ENCODE measurements around the gene PBRM1.
A peak's percentile ranks its signal among the peaks of the same experiment; 100 is the strongest.

PBRM1 gene

GRCh38 chr3:52574056-52574965 is 111.4 kb downstream of the PBRM1 start:
- H3K4me3 ChIP-seq (ENCODE audit: low read depth, low read length), result no peak overlapping the region

GRCh38 chr3:52572221-52572620 is 113.5 kb downstream of the PBRM1 start:
- no peak overlapping the region for H3K4me3 ChIP-seq (ENCODE audit: low read depth, low read length)

GRCh38 chr3:52570076-52570475 is 115.6 kb downstream of the PBRM1 start:
- H3K4me3 ChIP-seq (ENCODE audit: low read depth, low read length), result no peak overlapping the region

GRCh38 chr3:52568069-52568468 is 117.6 kb downstream of the PBRM1 start:
- no peak overlapping the region for H3K4me3 ChIP-seq (ENCODE audit: low read depth, low read length)

- no peak overlapping the region for H3K4me3 ChIP-seq (ENCODE audit: low read depth, low read length)
Measured at GRCh38 chr3:52563984-52564383, 121.7 kb downstream of the PBRM1 start.

- no peak overlapping the region for H3K4me3 ChIP-seq (ENCODE audit: low read depth, low read length)
Measured at GRCh38 chr3:52561028-52561747, 124.5 kb downstream of the PBRM1 start.

GRCh38 chr3:52558436-52558835 is 127.3 kb downstream of the PBRM1 start:
- no peak overlapping the region for H3K4me3 ChIP-seq (ENCODE audit: low read depth, low read length)

GRCh38 chr3:52557011-52557960 is 128.4 kb downstream of the PBRM1 start:
- H3K4me3 ChIP-seq (ENCODE audit: low read depth, low read length), result no peak overlapping the region

- H3K4me3 ChIP-seq (ENCODE audit: low read depth, low read length), result no peak overlapping the region
Measured at GRCh38 chr3:52555056-52555455, 130.7 kb downstream of the PBRM1 start.

- no peak overlapping the region for H3K4me3 ChIP-seq (ENCODE audit: low read depth, low read length)
Measured at GRCh38 chr3:52554026-52554755, 131.5 kb downstream of the PBRM1 start.

- no peak overlapping the region for H3K4me3 ChIP-seq (ENCODE audit: low read depth, low read length)
Measured at GRCh38 chr3:52552089-52552488, 133.6 kb downstream of the PBRM1 start.

GRCh38 chr3:52551118-52551517 is 134.6 kb downstream of the PBRM1 start:
- H3K4me3 ChIP-seq (ENCODE audit: low read depth, low read length), result no peak overlapping the region

GRCh38 chr3:52547143-52547542 is 138.6 kb downstream of the PBRM1 start:
- H3K4me3 ChIP-seq (ENCODE audit: low read depth, low read length), result no peak overlapping the region

- H3K4me3 ChIP-seq (ENCODE audit: low read depth, low read length), result no peak overlapping the region
Measured at GRCh38 chr3:52546111-52546901, 139.4 kb downstream of the PBRM1 start.

GRCh38 chr3:52544937-52545336 is 140.8 kb downstream of the PBRM1 start:
- H3K4me3 ChIP-seq (ENCODE audit: low read depth, low read length), result no peak overlapping the region

- no peak overlapping the region for H3K4me3 ChIP-seq (ENCODE audit: low read depth, low read length)
Measured at GRCh38 chr3:52541050-52541449, 144.7 kb downstream of the PBRM1 start.

- H3K4me3 ChIP-seq (ENCODE audit: low read depth, low read length), result no peak overlapping the region
Measured at GRCh38 chr3:52539010-52539653, 146.6 kb downstream of the PBRM1 start.

- peak overlapping the region; percentile 94 for H3K4me3 ChIP-seq (ENCODE audit: low read depth, low read length)
Measured at GRCh38 chr3:52537726-52538421, 147.8 kb downstream of the PBRM1 start.
